Keratinocyte (primary cell): ENCODE results near the gene CUL2.

ENCODE experiments used
- EZH2 ChIP-seq: IDR thresholded peaks from one replicate; pipeline ENCODE4 v1.6.1; 2012; ENCODE audit warnings: inconsistent platforms, mild to moderate bottlenecking, low read length, moderate library complexity
- TF ChIP-seq, protein P1 (sequence below), 3 experiments: IDR thresholded peaks in 1 of 3; conservative IDR thresholded peaks in 1 of 3; optimal IDR thresholded peaks in 1 of 3; 2 replicates in 2 of 3; 3 replicates in 1 of 3; pipeline versions ENCODE3 to v1.5.1; 2011; ENCODE audit warnings: low read length in 3 of 3, mild to moderate bottlenecking in 3 of 3, moderate library complexity in 2 of 3, control low read depth in 1 of 3, inconsistent platforms in 1 of 3; ENCODE audit not compliant: insufficient read depth in 2 of 3; ENCODE audit errors: extremely low read depth in 1 of 3

- TF ChIP-seq, protein P1, sequence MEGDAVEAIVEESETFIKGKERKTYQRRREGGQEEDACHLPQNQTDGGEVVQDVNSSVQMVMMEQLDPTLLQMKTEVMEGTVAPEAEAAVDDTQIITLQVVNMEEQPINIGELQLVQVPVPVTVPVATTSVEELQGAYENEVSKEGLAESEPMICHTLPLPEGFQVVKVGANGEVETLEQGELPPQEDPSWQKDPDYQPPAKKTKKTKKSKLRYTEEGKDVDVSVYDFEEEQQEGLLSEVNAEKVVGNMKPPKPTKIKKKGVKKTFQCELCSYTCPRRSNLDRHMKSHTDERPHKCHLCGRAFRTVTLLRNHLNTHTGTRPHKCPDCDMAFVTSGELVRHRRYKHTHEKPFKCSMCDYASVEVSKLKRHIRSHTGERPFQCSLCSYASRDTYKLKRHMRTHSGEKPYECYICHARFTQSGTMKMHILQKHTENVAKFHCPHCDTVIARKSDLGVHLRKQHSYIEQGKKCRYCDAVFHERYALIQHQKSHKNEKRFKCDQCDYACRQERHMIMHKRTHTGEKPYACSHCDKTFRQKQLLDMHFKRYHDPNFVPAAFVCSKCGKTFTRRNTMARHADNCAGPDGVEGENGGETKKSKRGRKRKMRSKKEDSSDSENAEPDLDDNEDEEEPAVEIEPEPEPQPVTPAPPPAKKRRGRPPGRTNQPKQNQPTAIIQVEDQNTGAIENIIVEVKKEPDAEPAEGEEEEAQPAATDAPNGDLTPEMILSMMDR (optimal IDR thresholded peaks at IDR 0.05 in 1 of 3, IDR thresholded peaks at IDR 0.05 in 1 of 3, conservative IDR thresholded peaks at IDR 0.05 in 1 of 3; ENCODE audit: extremely low read depth in 1 of 3, insufficient read depth in 2 of 3, low read length in 3 of 3), result no peak
- TF ChIP-seq EZH2, result no peak
These were observed 74.2 kb downstream of the CUL2 start for GRCh38 chr10:35015843-35016408.
